Lower leg skin (tissue), 4 donors: Measurements from ENCODE around the gene SHROOM3. TPM values are rescaled to one million over a fixed set of nuclear protein-coding genes. Genes with fewer than 3 reads are reported as not detected.
"Not testable (repeated sequence)": the region's sequence is repeated elsewhere in the genome, so short reads cannot be mapped to it uniquely, and the experiment has no call there.

Experiments
- DNase-seq, 2 donors: peaks; one replicate each; pipeline ENCODE4 v3.0.0-alpha.2; 2019; ENCODE audit warnings: low spot score in 2 of 2
- H3K4me3 ChIP-seq: fragments of 200-600 bp; sonication (generic); 2 replicates; pipeline ENCODE4 v1.5.1; 2017; ENCODE audit warnings: mild to moderate bottlenecking, low read depth; ENCODE audit not compliant: poor library complexity, severe bottlenecking
- POLR2A ChIP-seq, 2 donors: fragments of 450-650 bp; IDR thresholded peaks; one replicate each; pipeline ENCODE4 v1.6.1; 2016 to 2017; ENCODE audit warnings: antibody characterized with exemption in 2 of 2, mild to moderate bottlenecking in 1 of 2, moderate library complexity in 1 of 2
- WGBS, 2 donors: methylation state at CpG; one replicate each; pipeline ENCODE4 v1.1.5; 2018; 5-methylcytosine and 5-hydroxymethylcytosine counted together
- intact Hi-C: fragments of 100-400 bp; cut with DNase I; formaldehyde crosslinking; loops from one replicate; pipeline ENCODE4 v1.15.0; 2023; ENCODE audit warnings: low total_unique reads
- total RNA-seq, 4 donors: library from RNA; depleted of rRNA; stranded (reverse); fragments of >200 nt; gene quantifications; one replicate each; pipeline ENCODE4 v1.1.0, GENCODE V29; 2016
- TF ChIP-seq, protein P1 (sequence below), 3 donors: fragments of 450-650 bp; IDR thresholded peaks; one replicate each; pipeline ENCODE4 v1.5.1; 2016; ENCODE audit warnings: antibody characterized with exemption in 3 of 3, mild to moderate bottlenecking in 3 of 3, moderate library complexity in 2 of 3

The SHROOM3 gene
- total RNA-seq, 4 donors from 2014 or later, result 37.7 to 88.8 (median 44.0) TPM

- DNase-seq, result no peak
- TF ChIP-seq POLR2A (IDR thresholded peaks at IDR 0.05), result no peak
- intact Hi-C loops, result no loop called here
- WGBS, 2 donors, result 60 to 64% methylated on average over 6 of the region's 6 CpGs
- no peak overlapping the region for H3K4me3 ChIP-seq
These were observed 170.1 kb downstream of the SHROOM3 start for GRCh38 chr4:76605099-76605563.

- no peak for TF ChIP-seq POLR2A (IDR thresholded peaks at IDR 0.05)
- TF ChIP-seq, protein P1, sequence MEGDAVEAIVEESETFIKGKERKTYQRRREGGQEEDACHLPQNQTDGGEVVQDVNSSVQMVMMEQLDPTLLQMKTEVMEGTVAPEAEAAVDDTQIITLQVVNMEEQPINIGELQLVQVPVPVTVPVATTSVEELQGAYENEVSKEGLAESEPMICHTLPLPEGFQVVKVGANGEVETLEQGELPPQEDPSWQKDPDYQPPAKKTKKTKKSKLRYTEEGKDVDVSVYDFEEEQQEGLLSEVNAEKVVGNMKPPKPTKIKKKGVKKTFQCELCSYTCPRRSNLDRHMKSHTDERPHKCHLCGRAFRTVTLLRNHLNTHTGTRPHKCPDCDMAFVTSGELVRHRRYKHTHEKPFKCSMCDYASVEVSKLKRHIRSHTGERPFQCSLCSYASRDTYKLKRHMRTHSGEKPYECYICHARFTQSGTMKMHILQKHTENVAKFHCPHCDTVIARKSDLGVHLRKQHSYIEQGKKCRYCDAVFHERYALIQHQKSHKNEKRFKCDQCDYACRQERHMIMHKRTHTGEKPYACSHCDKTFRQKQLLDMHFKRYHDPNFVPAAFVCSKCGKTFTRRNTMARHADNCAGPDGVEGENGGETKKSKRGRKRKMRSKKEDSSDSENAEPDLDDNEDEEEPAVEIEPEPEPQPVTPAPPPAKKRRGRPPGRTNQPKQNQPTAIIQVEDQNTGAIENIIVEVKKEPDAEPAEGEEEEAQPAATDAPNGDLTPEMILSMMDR (IDR thresholded peaks at IDR 0.05), result no peak
- intact Hi-C loops, result no loop called here
- no peak overlapping the region for H3K4me3 ChIP-seq
- DNase-seq, result no peak
- 45 to 96% methylated on average over 1 of the region's 1 CpG for WGBS, 2 donors
These were observed 171.7 kb downstream of the SHROOM3 start for GRCh38 chr4:76606645-76607265.

DNA sequence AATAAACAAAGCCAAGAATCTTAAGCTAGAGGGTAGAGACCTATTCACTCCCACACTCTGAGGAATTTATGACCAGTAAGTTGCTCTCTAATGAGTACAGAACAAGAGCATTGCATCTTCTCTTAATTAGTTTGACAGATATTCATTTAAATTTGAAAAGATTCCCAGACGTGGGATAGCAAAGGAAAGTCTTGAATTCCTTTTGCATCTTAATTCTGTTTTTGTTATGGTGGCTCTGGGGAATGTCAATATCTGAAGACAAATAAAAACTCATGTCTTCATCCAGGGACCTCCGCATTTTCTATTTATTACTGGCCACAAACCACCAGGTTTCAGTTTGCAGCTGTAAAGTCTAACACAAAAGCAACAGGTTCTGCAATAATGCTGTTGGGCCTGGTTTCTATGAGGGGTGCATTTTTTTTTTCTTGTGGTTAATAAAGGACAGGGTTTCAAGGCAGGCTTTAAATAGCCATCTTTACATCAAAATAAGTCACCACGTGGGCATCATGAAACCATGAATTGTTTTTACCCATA is 172.3 kb downstream of the SHROOM3 start:
- TF ChIP-seq, protein P1 (IDR thresholded peaks at IDR 0.05), result no peak
- no peak for TF ChIP-seq POLR2A (IDR thresholded peaks at IDR 0.05)
- DNase-seq, result no peak
- H3K4me3 ChIP-seq, result no peak overlapping the region
- 41 to 42% methylated on average over 3 of the region's 3 CpGs for WGBS, 2 donors
- intact Hi-C loops, result no loop called here

DNA sequence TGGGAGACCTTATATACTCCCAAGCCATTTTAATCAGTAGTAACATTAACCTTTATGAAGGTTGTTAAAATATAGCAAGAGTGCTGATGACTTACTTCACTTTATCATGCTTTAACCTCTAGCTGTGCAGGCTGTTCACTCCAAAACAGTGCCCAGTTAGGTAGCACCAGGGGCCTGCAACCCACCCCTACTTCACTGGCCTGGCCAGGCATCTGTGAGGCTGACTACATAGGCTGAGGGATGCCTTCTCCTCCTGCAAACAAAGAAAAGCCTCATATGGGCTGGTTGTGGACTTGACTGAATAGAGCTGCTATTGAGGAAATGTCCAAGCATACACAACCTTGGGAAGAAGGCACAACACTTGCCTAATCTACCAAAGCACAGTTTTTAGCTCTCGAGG is 172.8 kb downstream of the SHROOM3 start:
- no peak for TF ChIP-seq POLR2A (IDR thresholded peaks at IDR 0.05)
- TF ChIP-seq, protein P1 (IDR thresholded peaks at IDR 0.05), result no peak
- DNase-seq, result no peak
- intact Hi-C loops, result no loop called here
- no peak overlapping the region for H3K4me3 ChIP-seq
- 95 to 100% methylated on average over 1 of the region's 1 CpG for WGBS, 2 donors

- H3K4me3 ChIP-seq, intact Hi-C loops, DNase-seq: not testable (repeated sequence)
These were observed 173.5 kb downstream of the SHROOM3 start for GRCh38 chr4:76608549-76608948.

- DNase-seq, result no peak
- TF ChIP-seq, protein P1 (IDR thresholded peaks at IDR 0.05), result no peak
- no peak for TF ChIP-seq POLR2A (IDR thresholded peaks at IDR 0.05)
- 46 to 52% methylated on average over 8 of the region's 8 CpGs for WGBS, 2 donors
- no peak overlapping the region for H3K4me3 ChIP-seq
- intact Hi-C loops, result no loop called here
These were observed 175.9 kb downstream of the SHROOM3 start for GRCh38 chr4:76610751-76611547.
